22Rv1 (cell line): ENCODE results near the gene CCDC150.

Source experiments
- ZFX ChIP-seq: fragments of 450-650 bp; IDR thresholded peaks from 2 replicates; pipeline ENCODE4 v1.6.1; 2017; ENCODE audit warnings: antibody characterized with exemption, borderline replicate concordance
- TF ChIP-seq, protein P1 (sequence below): fragments of 450-650 bp; IDR thresholded peaks from 2 replicates; pipeline ENCODE4 v1.5.1; 2017; ENCODE audit warnings: mild to moderate bottlenecking

GRCh38 chr2:196743165-196743564, 103.7 kb downstream of the CCDC150 start:
- TF ChIP-seq, protein P1, sequence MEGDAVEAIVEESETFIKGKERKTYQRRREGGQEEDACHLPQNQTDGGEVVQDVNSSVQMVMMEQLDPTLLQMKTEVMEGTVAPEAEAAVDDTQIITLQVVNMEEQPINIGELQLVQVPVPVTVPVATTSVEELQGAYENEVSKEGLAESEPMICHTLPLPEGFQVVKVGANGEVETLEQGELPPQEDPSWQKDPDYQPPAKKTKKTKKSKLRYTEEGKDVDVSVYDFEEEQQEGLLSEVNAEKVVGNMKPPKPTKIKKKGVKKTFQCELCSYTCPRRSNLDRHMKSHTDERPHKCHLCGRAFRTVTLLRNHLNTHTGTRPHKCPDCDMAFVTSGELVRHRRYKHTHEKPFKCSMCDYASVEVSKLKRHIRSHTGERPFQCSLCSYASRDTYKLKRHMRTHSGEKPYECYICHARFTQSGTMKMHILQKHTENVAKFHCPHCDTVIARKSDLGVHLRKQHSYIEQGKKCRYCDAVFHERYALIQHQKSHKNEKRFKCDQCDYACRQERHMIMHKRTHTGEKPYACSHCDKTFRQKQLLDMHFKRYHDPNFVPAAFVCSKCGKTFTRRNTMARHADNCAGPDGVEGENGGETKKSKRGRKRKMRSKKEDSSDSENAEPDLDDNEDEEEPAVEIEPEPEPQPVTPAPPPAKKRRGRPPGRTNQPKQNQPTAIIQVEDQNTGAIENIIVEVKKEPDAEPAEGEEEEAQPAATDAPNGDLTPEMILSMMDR = no peak
- TF ChIP-seq ZFX = no peak
